OCI-LY7 (cell line): Measurements from ENCODE around the gene PTPN13. TPM values are rescaled to one million over a fixed set of nuclear protein-coding genes. Genes with fewer than 3 reads are reported as not detected.

Source experiments
- BruUV-seq: library from RNA; stranded (reverse); fragments of 400-500 nt; replicated peaks from 2 replicates; lab custom pipeline; 2021; lab: Mats Ljungman, UMichigan
- CTCF ChIA-PET: fragments of 300-600 bp; sonication (Branson Sonifier 250); formaldehyde crosslinking; loops from one replicate; lab custom pipeline; 2022; ENCODE audit warnings: antibody characterized with exemption; ENCODE audit not compliant: unreplicated experiment; lab: Charles Lee
- POLR2A ChIA-PET: fragments of 300-600 bp; sonication (Branson Sonifier 250); formaldehyde crosslinking; loops from one replicate; lab custom pipeline; 2022; ENCODE audit warnings: antibody characterized with exemption; lab: Charles Lee
- DNase-seq: peaks from one replicate; pipeline ENCODE4 v3.0.0-alpha.2; 2015; ENCODE audit warnings: low spot score
- H2AFZ ChIP-seq: fragments of 200-600 bp; sonication (generic), shearing (Covaris generic); 2 replicates; pipeline ENCODE4 v1.6.1; 2014; ENCODE audit warnings: mild to moderate bottlenecking, antibody characterized with exemption, low read length, moderate library complexity
- H3K27ac ChIP-seq: fragments of 200-600 bp; sonication (generic); 2 replicates; pipeline ENCODE4 v1.5.1; 2014; ENCODE audit warnings: mixed run types, low read depth, mild to moderate bottlenecking, moderate library complexity, low read length, inconsistent platforms; ENCODE audit not compliant: poor library complexity, severe bottlenecking
- H3K36me3 ChIP-seq: fragments of 200-600 bp; sonication (generic); 2 replicates; pipeline ENCODE4 v1.6.1; 2014; ENCODE audit warnings: mild to moderate bottlenecking, antibody characterized with exemption, low read length, moderate library complexity, mixed read lengths; ENCODE audit not compliant: insufficient read depth
- H3K4me1 ChIP-seq: fragments of 200-600 bp; sonication (generic); 2 replicates; pipeline ENCODE4 v1.5.1; 2014; ENCODE audit warnings: mild to moderate bottlenecking, low read length; ENCODE audit not compliant: insufficient read depth, poor library complexity, severe bottlenecking
- H3K4me2 ChIP-seq: fragments of 200-600 bp; sonication (generic); 2 replicates; pipeline ENCODE4 v1.6.1; 2014; ENCODE audit warnings: mild to moderate bottlenecking, low read length
- H3K4me3 ChIP-seq: fragments of 200-600 bp; sonication (generic); 2 replicates; pipeline ENCODE4 v1.5.1; 2014; ENCODE audit warnings: mild to moderate bottlenecking, low read depth, low read length; ENCODE audit not compliant: poor library complexity, severe bottlenecking
- H3K79me2 ChIP-seq: fragments of 200-600 bp; sonication (generic); 2 replicates; pipeline ENCODE4 v1.6.1; 2016; ENCODE audit warnings: low read depth, mild to moderate bottlenecking, low read length, moderate library complexity, mixed read lengths; ENCODE audit not compliant: insufficient read depth
- H3K9me2 ChIP-seq: fragments of 200-600 bp; sonication (generic); 2 replicates; pipeline ENCODE4 v1.6.1; 2016; ENCODE audit warnings: mild to moderate bottlenecking, low read length, mixed read lengths; ENCODE audit not compliant: insufficient read depth
- H3K9me3 ChIP-seq: fragments of 200-600 bp; sonication (generic); 2 replicates; pipeline ENCODE4 v1.6.1; 2014; ENCODE audit warnings: mild to moderate bottlenecking, mixed run types, low read length, mixed read lengths
- H4K20me1 ChIP-seq: fragments of 200-600 bp; sonication (generic); 2 replicates; pipeline ENCODE4 v1.6.1; 2014; ENCODE audit warnings: mild to moderate bottlenecking, antibody characterized with exemption, low read length, moderate library complexity, mixed read lengths; ENCODE audit not compliant: insufficient read depth
- EZH2phosphoT487 ChIP-seq: fragments of 200-600 bp; sonication (generic); IDR thresholded peaks from 2 replicates; pipeline ENCODE4 v1.6.1; 2018; ENCODE audit warnings: low read depth, borderline replicate concordance, mild to moderate bottlenecking, mixed run types, antibody characterized with exemption, low read length, moderate library complexity, mixed read lengths
- intact Hi-C: fragments of 100-400 bp; cut with micrococcal nuclease; formaldehyde crosslinking; loops from one replicate; pipeline ENCODE4 v1.10.0; 2022; ENCODE audit not compliant: unreplicated experiment
- total RNA-seq, 2 experiments: library from RNA; depleted of rRNA in 1 of 2; stranded (reverse); fragments of >200 nt in 1 of 2; shearing (Covaris generic) in 1 of 2; gene quantifications; 2 replicates each; pipeline ENCODE4 v1.2.3, GENCODE V29; 2014 to 2022
- TF ChIP-seq, protein P1 (sequence below): fragments of 200-600 bp; sonication (generic); conservative IDR thresholded peaks from 2 replicates; pipeline ENCODE4 v1.5.1; 2014; ENCODE audit warnings: mild to moderate bottlenecking, antibody characterized with exemption, low read length, moderate library complexity, mixed read lengths

Gene PTPN13
- total RNA-seq, 2 experiments from 2014 or later, result not detected

DNA sequence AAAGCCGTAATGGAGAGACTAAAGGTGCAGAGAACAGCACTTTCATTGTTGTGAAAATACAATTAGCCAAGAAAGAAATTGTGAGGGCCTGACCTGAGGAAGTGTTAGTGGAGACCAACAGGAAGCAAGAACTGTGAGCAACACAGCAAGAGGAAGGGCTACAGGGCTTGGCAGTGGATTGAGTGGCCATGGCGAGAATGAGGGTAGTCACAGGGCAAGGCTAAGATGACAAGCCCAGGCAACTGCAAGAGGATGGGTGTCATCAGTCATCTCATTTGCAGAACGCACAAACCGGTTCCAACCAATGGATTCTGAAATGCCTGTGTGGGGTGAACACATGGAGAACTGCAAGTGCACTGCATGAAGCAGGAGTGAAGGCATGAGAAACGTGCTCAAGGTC is 251.5 kb downstream of the PTPN13 start:
- TF ChIP-seq, protein P1, sequence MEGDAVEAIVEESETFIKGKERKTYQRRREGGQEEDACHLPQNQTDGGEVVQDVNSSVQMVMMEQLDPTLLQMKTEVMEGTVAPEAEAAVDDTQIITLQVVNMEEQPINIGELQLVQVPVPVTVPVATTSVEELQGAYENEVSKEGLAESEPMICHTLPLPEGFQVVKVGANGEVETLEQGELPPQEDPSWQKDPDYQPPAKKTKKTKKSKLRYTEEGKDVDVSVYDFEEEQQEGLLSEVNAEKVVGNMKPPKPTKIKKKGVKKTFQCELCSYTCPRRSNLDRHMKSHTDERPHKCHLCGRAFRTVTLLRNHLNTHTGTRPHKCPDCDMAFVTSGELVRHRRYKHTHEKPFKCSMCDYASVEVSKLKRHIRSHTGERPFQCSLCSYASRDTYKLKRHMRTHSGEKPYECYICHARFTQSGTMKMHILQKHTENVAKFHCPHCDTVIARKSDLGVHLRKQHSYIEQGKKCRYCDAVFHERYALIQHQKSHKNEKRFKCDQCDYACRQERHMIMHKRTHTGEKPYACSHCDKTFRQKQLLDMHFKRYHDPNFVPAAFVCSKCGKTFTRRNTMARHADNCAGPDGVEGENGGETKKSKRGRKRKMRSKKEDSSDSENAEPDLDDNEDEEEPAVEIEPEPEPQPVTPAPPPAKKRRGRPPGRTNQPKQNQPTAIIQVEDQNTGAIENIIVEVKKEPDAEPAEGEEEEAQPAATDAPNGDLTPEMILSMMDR, result no peak
- TF ChIP-seq EZH2phosphoT487, result no peak
- Histone ChIP-seq H3K4me3 (no peak overlapping the region), H4K20me1 (no peaks in the 10 kb centered on the region), H2AFZ (no peak overlapping the region), H3K4me1 (no peaks in the 10 kb centered on the region), H3K79me2 (no peaks in the 10 kb centered on the region), H3K9me2 (no peaks in the 10 kb centered on the region), H3K36me3 (no peaks in the 10 kb centered on the region), H3K4me2 (no peak overlapping the region), H3K27ac (no peak overlapping the region), H3K9me3 (no peaks in the 10 kb centered on the region)
- ChIA-PET POLR2A (no interaction called here), CTCF (no interaction called here)
- no peak for DNase-seq
- intact Hi-C loops, result no loop called here
- no TSS peak for BruUV-seq

DNA sequence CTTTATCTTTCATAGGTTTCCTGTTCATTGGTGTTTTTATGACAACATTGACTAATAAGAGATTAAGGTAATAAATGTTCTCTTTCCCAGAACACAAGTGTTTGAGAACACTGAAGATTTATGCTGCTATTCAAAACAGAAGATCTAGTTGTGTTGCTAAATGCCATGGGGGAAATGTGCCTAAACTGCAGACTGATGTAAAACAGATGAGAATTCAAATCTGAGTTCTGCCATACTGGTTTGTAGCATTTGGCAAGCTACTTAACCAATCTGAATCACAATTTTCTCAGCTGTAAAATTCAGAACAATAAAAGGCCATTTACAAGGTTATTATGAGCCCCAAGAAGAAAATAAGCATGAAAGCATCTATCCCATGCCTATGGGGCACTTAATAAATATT is 252.8 kb downstream of the PTPN13 start:
- CTCF ChIA-PET, result no interaction called here
- no peaks in the 10 kb centered on the region for H3K9me2 ChIP-seq
- TF ChIP-seq EZH2phosphoT487, result no peak
- TF ChIP-seq, protein P1, result no peak

DNA sequence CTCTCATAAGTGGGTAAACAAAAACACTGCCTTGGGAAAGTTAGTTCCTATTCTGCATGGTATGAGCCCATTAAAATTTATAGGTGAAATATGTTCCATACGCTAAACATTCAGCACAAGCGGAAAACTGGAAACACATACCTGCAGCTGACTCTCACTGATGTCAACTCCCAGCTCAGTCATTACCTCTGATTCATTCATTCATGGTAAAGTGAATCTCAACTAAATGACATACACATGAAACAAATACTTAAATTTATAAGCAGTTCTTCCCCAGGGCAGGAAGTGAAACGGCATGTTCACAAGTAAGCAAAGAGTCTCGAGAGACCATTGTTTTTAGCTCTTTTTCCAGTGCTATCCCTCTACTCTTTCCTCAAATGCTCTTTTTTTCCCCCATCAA is 253.5 kb downstream of the PTPN13 start:
- BruUV-seq, result no TSS peak
- CTCF ChIA-PET, result no interaction called here

More for the DNA sequence above, 252.8 kb downstream of the PTPN13 start:
- Histone ChIP-seq H4K20me1 (no peaks in the 10 kb centered on the region), H3K9me3 (no peaks in the 10 kb centered on the region), H2AFZ (no peak overlapping the region), H3K36me3 (no peaks in the 10 kb centered on the region), H3K4me3 (no peak overlapping the region), H3K4me2 (no peak overlapping the region), H3K4me1 (no peaks in the 10 kb centered on the region), H3K27ac (no peak overlapping the region), H3K79me2 (no peaks in the 10 kb centered on the region)
- DNase-seq, result no peak
- intact Hi-C loops, result no loop called here
- POLR2A ChIA-PET, result interaction anchor here (0.6 to 0.7 kb wide), 2 partner anchors 12 to 1878 kb away, joined by 3 read pairs; no protein-coding TSS in a partner anchor
- BruUV-seq, result no TSS peak

More for the DNA sequence above, 253.5 kb downstream of the PTPN13 start:
- no peaks in the 10 kb centered on the region for H3K4me1 ChIP-seq
- no peak overlapping the region for H2AFZ ChIP-seq
- no peak for DNase-seq
- TF ChIP-seq, protein P1, result no peak
- TF ChIP-seq EZH2phosphoT487, result no peak
- intact Hi-C loops, result no loop called here
- H3K9me3 ChIP-seq, result no peaks in the 10 kb centered on the region
- POLR2A ChIA-PET, result no interaction called here
- H3K9me2 ChIP-seq, result no peaks in the 10 kb centered on the region
- no peaks in the 10 kb centered on the region for H3K79me2 ChIP-seq
- no peaks in the 10 kb centered on the region for H4K20me1 ChIP-seq
- no peak overlapping the region for H3K4me2 ChIP-seq
- no peak overlapping the region for H3K27ac ChIP-seq
- H3K36me3 ChIP-seq, result no peaks in the 10 kb centered on the region
- no peak overlapping the region for H3K4me3 ChIP-seq
